ENCODE data around the gene FOXO1.
A peak's percentile ranks its signal among the peaks of the same experiment; 100 is the strongest.

The FOXO1 gene

GRCh38 chr13:40563350-40564125 is 102.9 kb downstream of the FOXO1 start:
- Mint-ChIP-seq H3K36me3 (peaks cover 20% of the 10 kb centered on the region), H3K27ac (peak overlapping the region; percentile 67), H3K4me3 (no peak overlapping the region), H3K4me1 (peaks cover 55% of the 10 kb centered on the region), H3K27me3 (no peaks in the 10 kb centered on the region), H3K9me3 (no peaks in the 10 kb centered on the region)
- DNase-seq (ENCODE audit: low spot score in 2 of 2) (no peak), ATAC-seq (ENCODE audit: low read depth) (no peak)

- H3K4me1 Mint-ChIP-seq: peaks cover 51% of the 10 kb centered on the region
- no peak overlapping the region for H3K4me3 Mint-ChIP-seq
- peak; percentile 23 for ATAC-seq (ENCODE audit: low read depth)
Measured at GRCh38 chr13:40562975-40563349, 103.5 kb downstream of the FOXO1 start.

GRCh38 chr13:40559915-40560314 is 106.5 kb downstream of the FOXO1 start:
- no peak overlapping the region for H3K27ac Mint-ChIP-seq
- H3K27me3 Mint-ChIP-seq: no peaks in the 10 kb centered on the region
- peaks cover 33% of the 10 kb centered on the region for H3K36me3 Mint-ChIP-seq
- no peak overlapping the region for H3K4me3 Mint-ChIP-seq
- DNase-seq (ENCODE audit: low spot score in 2 of 2) (no peak), ATAC-seq (ENCODE audit: low read depth) (no peak)
- peaks cover 42% of the 10 kb centered on the region for H3K4me1 Mint-ChIP-seq
- H3K9me3 Mint-ChIP-seq: no peaks in the 10 kb centered on the region

More at GRCh38 chr13:40562975-40563349, 103.5 kb downstream of the FOXO1 start:
- Mint-ChIP-seq H3K36me3 (peaks cover 23% of the 10 kb centered on the region), H3K27me3 (no peaks in the 10 kb centered on the region), H3K9me3 (no peaks in the 10 kb centered on the region), H3K27ac (peak overlapping the region; percentile 67)
- DNase-seq (ENCODE audit: low spot score in 2 of 2): no peak

- no peaks in the 10 kb centered on the region for H3K27me3 Mint-ChIP-seq
- H3K27ac Mint-ChIP-seq: peak overlapping the region; percentile 32
- DNase-seq (ENCODE audit: low spot score in 2 of 2) (no peak), ATAC-seq (ENCODE audit: low read depth) (no peak)
- peaks cover 33% of the 10 kb centered on the region for H3K36me3 Mint-ChIP-seq
- H3K4me3 Mint-ChIP-seq: no peak overlapping the region
- H3K9me3 Mint-ChIP-seq: no peaks in the 10 kb centered on the region
- H3K4me1 Mint-ChIP-seq: peaks cover 37% of the 10 kb centered on the region
Measured at GRCh38 chr13:40558656-40559055, 107.8 kb downstream of the FOXO1 start.

- H3K27me3 Mint-ChIP-seq: no peaks in the 10 kb centered on the region
Measured at GRCh38 chr13:40556453-40556852, 110.0 kb downstream of the FOXO1 start.

GRCh38 chr13:40553356-40553755 is 113.1 kb downstream of the FOXO1 start:
- Mint-ChIP-seq H3K27ac (no peak overlapping the region), H3K27me3 (no peaks in the 10 kb centered on the region), H3K4me3 (no peak overlapping the region), H3K4me1 (peaks cover 26% of the 10 kb centered on the region), H3K36me3 (peaks cover 13% of the 10 kb centered on the region), H3K9me3 (no peaks in the 10 kb centered on the region)
- ATAC-seq (ENCODE audit: low read depth): no peak
- no peak for DNase-seq (ENCODE audit: low spot score in 2 of 2)

More at GRCh38 chr13:40556453-40556852, 110.0 kb downstream of the FOXO1 start:
- Mint-ChIP-seq H3K27ac (peak overlapping the region; percentile 45), H3K36me3 (peaks cover 33% of the 10 kb centered on the region), H3K4me3 (no peak overlapping the region), H3K4me1 (peaks cover 24% of the 10 kb centered on the region), H3K9me3 (no peaks in the 10 kb centered on the region)
- no peak for DNase-seq (ENCODE audit: low spot score in 2 of 2)
- no peak for ATAC-seq (ENCODE audit: low read depth)

GRCh38 chr13:40552895-40553294 is 113.5 kb downstream of the FOXO1 start:
- H3K36me3 Mint-ChIP-seq: peaks cover 12% of the 10 kb centered on the region
- peaks cover 30% of the 10 kb centered on the region for H3K4me1 Mint-ChIP-seq
- ATAC-seq (ENCODE audit: low read depth): no peak
- H3K4me3 Mint-ChIP-seq: no peak overlapping the region
- H3K27ac Mint-ChIP-seq: no peak overlapping the region
- H3K27me3 Mint-ChIP-seq: no peaks in the 10 kb centered on the region
- no peak for DNase-seq (ENCODE audit: low spot score in 2 of 2)
- H3K9me3 Mint-ChIP-seq: no peaks in the 10 kb centered on the region

- H3K27me3 Mint-ChIP-seq: no peaks in the 10 kb centered on the region
- ATAC-seq (ENCODE audit: low read depth): no peak
- no peaks in the 10 kb centered on the region for H3K9me3 Mint-ChIP-seq
- peaks cover 4% of the 10 kb centered on the region for H3K36me3 Mint-ChIP-seq
- H3K4me3 Mint-ChIP-seq: no peak overlapping the region
- peak overlapping the region; percentile 6 for H3K27ac Mint-ChIP-seq
- no peak for DNase-seq (ENCODE audit: low spot score in 2 of 2)
- peaks cover 23% of the 10 kb centered on the region for H3K4me1 Mint-ChIP-seq
Measured at GRCh38 chr13:40550130-40550529, 116.3 kb downstream of the FOXO1 start.

- Mint-ChIP-seq H3K27ac (peak overlapping the region; percentile 55), H3K27me3 (no peaks in the 10 kb centered on the region), H3K9me3 (no peaks in the 10 kb centered on the region), H3K4me3 (no peak overlapping the region), H3K36me3 (peaks cover 2% of the 10 kb centered on the region), H3K4me1 (peaks cover 23% of the 10 kb centered on the region)
- DNase-seq (ENCODE audit: low spot score in 2 of 2) (no peak), ATAC-seq (ENCODE audit: low read depth) (no peak)
Measured at GRCh38 chr13:40549500-40550094, 116.8 kb downstream of the FOXO1 start.

- peak overlapping the region; percentile 38 for H3K27ac Mint-ChIP-seq
Measured at GRCh38 chr13:40547591-40548315, 118.7 kb downstream of the FOXO1 start.

GRCh38 chr13:40546047-40546446 is 120.4 kb downstream of the FOXO1 start:
- no peak for DNase-seq (ENCODE audit: low spot score in 2 of 2)
- no peaks in the 10 kb centered on the region for H3K27me3 Mint-ChIP-seq
- peaks cover 12% of the 10 kb centered on the region for H3K4me1 Mint-ChIP-seq
- peaks cover 2% of the 10 kb centered on the region for H3K36me3 Mint-ChIP-seq
- no peaks in the 10 kb centered on the region for H3K9me3 Mint-ChIP-seq
- no peak for ATAC-seq (ENCODE audit: low read depth)
- no peak overlapping the region for H3K27ac Mint-ChIP-seq
- H3K4me3 Mint-ChIP-seq: no peak overlapping the region

More at GRCh38 chr13:40547591-40548315, 118.7 kb downstream of the FOXO1 start:
- H3K27me3 Mint-ChIP-seq: no peaks in the 10 kb centered on the region
- no peaks in the 10 kb centered on the region for H3K9me3 Mint-ChIP-seq
- H3K4me1 Mint-ChIP-seq: peaks cover 17% of the 10 kb centered on the region
- H3K36me3 Mint-ChIP-seq: peaks cover 2% of the 10 kb centered on the region
- no peak for ATAC-seq (ENCODE audit: low read depth)
- DNase-seq (ENCODE audit: low spot score in 2 of 2): no peak
- H3K4me3 Mint-ChIP-seq: no peak overlapping the region

- ATAC-seq (ENCODE audit: low read depth) (no peak), DNase-seq (ENCODE audit: low spot score in 2 of 2) (no peak)
- Mint-ChIP-seq H3K36me3 (no peaks in the 10 kb centered on the region), H3K4me1 (peaks cover 11% of the 10 kb centered on the region), H3K4me3 (no peak overlapping the region), H3K27ac (no peak overlapping the region), H3K27me3 (no peaks in the 10 kb centered on the region), H3K9me3 (no peaks in the 10 kb centered on the region)
Measured at GRCh38 chr13:40540328-40541044, 126.0 kb downstream of the FOXO1 start.

GRCh38 chr13:40539576-40540327 is 126.7 kb downstream of the FOXO1 start:
- Mint-ChIP-seq H3K36me3 (no peaks in the 10 kb centered on the region), H3K4me3 (peak overlapping the region; percentile 40), H3K4me1 (peaks cover 11% of the 10 kb centered on the region), H3K9me3 (no peaks in the 10 kb centered on the region), H3K27ac (no peak overlapping the region), H3K27me3 (no peaks in the 10 kb centered on the region)
- DNase-seq (ENCODE audit: low spot score in 2 of 2) (no peak), ATAC-seq (ENCODE audit: low read depth) (no peak)

Data from memory B cell (primary cell).